ENCODE data around the gene SLC44A5. TPM values are rescaled to one million over a fixed set of nuclear protein-coding genes. Genes with fewer than 3 reads are reported as not detected.

The SLC44A5 gene
- total RNA-seq, 1 experiment from 2014 or later, result 2.4 TPM

DNA sequence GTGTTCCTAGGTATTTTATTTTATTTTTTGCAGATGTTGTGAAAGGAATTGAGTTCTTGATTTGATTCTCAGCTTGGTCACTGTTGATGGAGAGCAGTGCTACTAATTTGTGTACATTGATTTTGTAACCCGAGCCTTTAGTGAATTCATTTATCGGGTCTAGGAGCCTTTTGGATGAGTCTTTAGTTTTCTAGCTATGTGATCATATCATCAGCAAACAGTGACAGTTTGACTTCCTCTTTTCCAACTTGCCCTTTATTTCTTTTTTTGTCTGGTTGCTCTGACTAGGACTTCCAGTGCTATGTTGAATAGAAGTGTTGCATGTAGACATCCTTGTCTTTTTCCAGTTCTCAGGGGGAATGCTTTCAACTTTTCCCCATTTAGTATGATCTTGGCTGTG is 337.8 kb downstream of the SLC44A5 start:
- no peaks in the 10 kb centered on the region for H3K9me3 ChIP-seq (ENCODE audit: control insufficient read depth, low read depth, low read length)
- no peak overlapping the region for H2BK12ac ChIP-seq (ENCODE audit: insufficient read length, low read depth, low read length)
- no peak overlapping the region for H2AK5ac ChIP-seq (ENCODE audit: insufficient read length, low read length)
- no peak overlapping the region for H2BK20ac ChIP-seq (ENCODE audit: low read depth, low read length, poor library complexity, severe bottlenecking)
- H3K56ac ChIP-seq (ENCODE audit: insufficient read length, low read depth, low read length), result no peak overlapping the region
- H2AFZ ChIP-seq (ENCODE audit: low read length), result no peak overlapping the region
- no peak overlapping the region for H2BK15ac ChIP-seq (ENCODE audit: low read depth, low read length)
- no peak overlapping the region for H3K14ac ChIP-seq (ENCODE audit: insufficient read depth, low read length)
- no peak overlapping the region for H3T11ph ChIP-seq (ENCODE audit: low read length)
- no peaks in the 10 kb centered on the region for H3K27me3 ChIP-seq (ENCODE audit: insufficient read depth, low read length)
- H3K79me2 ChIP-seq (ENCODE audit: insufficient read depth, low read length), result no peaks in the 10 kb centered on the region
- no peaks in the 10 kb centered on the region; a peak in 1 of 5 replicates for H3K9me3 Mint-ChIP-seq
- DNase-seq, result no peak
- H3K4me3 Mint-ChIP-seq, result no peak overlapping the region
- H3K9ac ChIP-seq (ENCODE audit: extremely low read depth, insufficient read length, low read length), result no peak overlapping the region
- no CpG with 5 or more reads among the region's 2 CpGs for WGBS (ENCODE audit: extremely low coverage, insufficient read length, low lambda C conversion rate)
- H3K4me1 Mint-ChIP-seq, result no peaks in the 10 kb centered on the region
- H2BK5ac ChIP-seq (ENCODE audit: insufficient read length, low read length), result no peak overlapping the region
- H3K4me1 ChIP-seq (ENCODE audit: insufficient read depth, low read length), result no peaks in the 10 kb centered on the region
- TF ChIP-seq, protein P1, sequence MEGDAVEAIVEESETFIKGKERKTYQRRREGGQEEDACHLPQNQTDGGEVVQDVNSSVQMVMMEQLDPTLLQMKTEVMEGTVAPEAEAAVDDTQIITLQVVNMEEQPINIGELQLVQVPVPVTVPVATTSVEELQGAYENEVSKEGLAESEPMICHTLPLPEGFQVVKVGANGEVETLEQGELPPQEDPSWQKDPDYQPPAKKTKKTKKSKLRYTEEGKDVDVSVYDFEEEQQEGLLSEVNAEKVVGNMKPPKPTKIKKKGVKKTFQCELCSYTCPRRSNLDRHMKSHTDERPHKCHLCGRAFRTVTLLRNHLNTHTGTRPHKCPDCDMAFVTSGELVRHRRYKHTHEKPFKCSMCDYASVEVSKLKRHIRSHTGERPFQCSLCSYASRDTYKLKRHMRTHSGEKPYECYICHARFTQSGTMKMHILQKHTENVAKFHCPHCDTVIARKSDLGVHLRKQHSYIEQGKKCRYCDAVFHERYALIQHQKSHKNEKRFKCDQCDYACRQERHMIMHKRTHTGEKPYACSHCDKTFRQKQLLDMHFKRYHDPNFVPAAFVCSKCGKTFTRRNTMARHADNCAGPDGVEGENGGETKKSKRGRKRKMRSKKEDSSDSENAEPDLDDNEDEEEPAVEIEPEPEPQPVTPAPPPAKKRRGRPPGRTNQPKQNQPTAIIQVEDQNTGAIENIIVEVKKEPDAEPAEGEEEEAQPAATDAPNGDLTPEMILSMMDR (conservative IDR thresholded peaks at IDR 0.05), result no peak
- no peak overlapping the region for H4K8ac ChIP-seq (replicated peaks; ENCODE audit: insufficient read length, low read depth, low read length)
- no peak overlapping the region for H3K18ac ChIP-seq (ENCODE audit: insufficient read length, low read depth, low read length)
- no peaks in the 10 kb centered on the region for H3K27me3 Mint-ChIP-seq (ENCODE audit: low read depth)
- no peak overlapping the region for H3K27ac ChIP-seq (ENCODE audit: insufficient read length, low read depth, low read length)
- H4K20me1 ChIP-seq (ENCODE audit: control insufficient read depth, insufficient read depth, insufficient read length), result no peaks in the 10 kb centered on the region
- 0 out of 7 replicates have a peak, but pooled peaks cover 0 to 2% (median 0%) of the 10 kb centered on the region in 3 experiments for H3K36me3 Mint-ChIP-seq (ENCODE audit: insufficient read depth in 1 of 3, low read depth in 3 of 3)
- no peak overlapping the region for H3K4ac ChIP-seq (ENCODE audit: low read depth, low read length)
- H3K23ac ChIP-seq (ENCODE audit: insufficient read length, low read depth, low read length), result no peak overlapping the region
- H4K5ac ChIP-seq (ENCODE audit: insufficient read length, low read depth, low read length), result no peak overlapping the region
- H2BK120ac ChIP-seq (ENCODE audit: low read depth, low read length, poor library complexity, severe bottlenecking), result no peak overlapping the region
- H3K27ac Mint-ChIP-seq, result no peak overlapping the region
- no peaks in the 10 kb centered on the region for H3K79me1 ChIP-seq (ENCODE audit: insufficient read depth, low read depth, low read length, poor library complexity, severe bottlenecking)
- no peak overlapping the region for H3K4me2 ChIP-seq (ENCODE audit: insufficient read depth, insufficient read length, low read length)
- H3K23me2 ChIP-seq (ENCODE audit: insufficient read length, low read depth, low read length, poor library complexity, severe bottlenecking), result no peaks in the 10 kb centered on the region
- no peak overlapping the region for H4K91ac ChIP-seq (ENCODE audit: insufficient read length, low read depth, low read length)
